ENCODE results near the gene ALK.

DNA sequence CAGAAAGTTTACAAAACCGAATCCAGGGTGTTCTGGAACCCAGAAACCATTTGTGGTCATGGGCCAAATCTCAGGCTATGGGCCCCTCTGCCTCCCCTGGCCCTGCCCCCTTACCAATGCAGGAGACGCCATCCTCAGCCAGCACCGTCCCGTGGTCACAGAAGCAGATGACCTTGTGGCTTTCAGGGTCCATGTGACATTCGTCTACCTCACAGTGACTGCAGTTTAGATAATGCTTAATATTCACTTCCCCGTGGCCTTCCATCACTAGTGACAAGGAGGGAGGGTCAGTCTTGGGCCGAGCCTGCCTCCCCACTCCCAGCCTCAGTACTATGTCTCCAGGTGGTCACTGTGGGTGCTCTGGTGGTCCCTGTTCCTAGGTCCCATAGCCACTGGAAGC is 694.6 kb downstream of the ALK start:
- TF ChIP-seq, protein P1, sequence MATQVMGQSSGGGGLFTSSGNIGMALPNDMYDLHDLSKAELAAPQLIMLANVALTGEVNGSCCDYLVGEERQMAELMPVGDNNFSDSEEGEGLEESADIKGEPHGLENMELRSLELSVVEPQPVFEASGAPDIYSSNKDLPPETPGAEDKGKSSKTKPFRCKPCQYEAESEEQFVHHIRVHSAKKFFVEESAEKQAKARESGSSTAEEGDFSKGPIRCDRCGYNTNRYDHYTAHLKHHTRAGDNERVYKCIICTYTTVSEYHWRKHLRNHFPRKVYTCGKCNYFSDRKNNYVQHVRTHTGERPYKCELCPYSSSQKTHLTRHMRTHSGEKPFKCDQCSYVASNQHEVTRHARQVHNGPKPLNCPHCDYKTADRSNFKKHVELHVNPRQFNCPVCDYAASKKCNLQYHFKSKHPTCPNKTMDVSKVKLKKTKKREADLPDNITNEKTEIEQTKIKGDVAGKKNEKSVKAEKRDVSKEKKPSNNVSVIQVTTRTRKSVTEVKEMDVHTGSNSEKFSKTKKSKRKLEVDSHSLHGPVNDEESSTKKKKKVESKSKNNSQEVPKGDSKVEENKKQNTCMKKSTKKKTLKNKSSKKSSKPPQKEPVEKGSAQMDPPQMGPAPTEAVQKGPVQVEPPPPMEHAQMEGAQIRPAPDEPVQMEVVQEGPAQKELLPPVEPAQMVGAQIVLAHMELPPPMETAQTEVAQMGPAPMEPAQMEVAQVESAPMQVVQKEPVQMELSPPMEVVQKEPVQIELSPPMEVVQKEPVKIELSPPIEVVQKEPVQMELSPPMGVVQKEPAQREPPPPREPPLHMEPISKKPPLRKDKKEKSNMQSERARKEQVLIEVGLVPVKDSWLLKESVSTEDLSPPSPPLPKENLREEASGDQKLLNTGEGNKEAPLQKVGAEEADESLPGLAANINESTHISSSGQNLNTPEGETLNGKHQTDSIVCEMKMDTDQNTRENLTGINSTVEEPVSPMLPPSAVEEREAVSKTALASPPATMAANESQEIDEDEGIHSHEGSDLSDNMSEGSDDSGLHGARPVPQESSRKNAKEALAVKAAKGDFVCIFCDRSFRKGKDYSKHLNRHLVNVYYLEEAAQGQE (tag by site-specific recombination; IDR thresholded peaks at IDR 0.05): no peak
- no peak for TF ChIP-seq YY1 (tag by site-specific recombination; IDR thresholded peaks at IDR 0.05)
- TF ChIP-seq, protein P2, sequence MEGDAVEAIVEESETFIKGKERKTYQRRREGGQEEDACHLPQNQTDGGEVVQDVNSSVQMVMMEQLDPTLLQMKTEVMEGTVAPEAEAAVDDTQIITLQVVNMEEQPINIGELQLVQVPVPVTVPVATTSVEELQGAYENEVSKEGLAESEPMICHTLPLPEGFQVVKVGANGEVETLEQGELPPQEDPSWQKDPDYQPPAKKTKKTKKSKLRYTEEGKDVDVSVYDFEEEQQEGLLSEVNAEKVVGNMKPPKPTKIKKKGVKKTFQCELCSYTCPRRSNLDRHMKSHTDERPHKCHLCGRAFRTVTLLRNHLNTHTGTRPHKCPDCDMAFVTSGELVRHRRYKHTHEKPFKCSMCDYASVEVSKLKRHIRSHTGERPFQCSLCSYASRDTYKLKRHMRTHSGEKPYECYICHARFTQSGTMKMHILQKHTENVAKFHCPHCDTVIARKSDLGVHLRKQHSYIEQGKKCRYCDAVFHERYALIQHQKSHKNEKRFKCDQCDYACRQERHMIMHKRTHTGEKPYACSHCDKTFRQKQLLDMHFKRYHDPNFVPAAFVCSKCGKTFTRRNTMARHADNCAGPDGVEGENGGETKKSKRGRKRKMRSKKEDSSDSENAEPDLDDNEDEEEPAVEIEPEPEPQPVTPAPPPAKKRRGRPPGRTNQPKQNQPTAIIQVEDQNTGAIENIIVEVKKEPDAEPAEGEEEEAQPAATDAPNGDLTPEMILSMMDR (tag by site-specific recombination; IDR thresholded peaks at IDR 0.05): no peak
- no peak for TF ChIP-seq ZNF404 (tag by site-specific recombination; IDR thresholded peaks at IDR 0.05)
- no peak for TF ChIP-seq ZNF548 (tag by site-specific recombination; IDR thresholded peaks at IDR 0.05)
- TF ChIP-seq ZNF792 (tag by site-specific recombination; IDR thresholded peaks at IDR 0.05): no peak
- TF ChIP-seq ZNF138 (tag by site-specific recombination; IDR thresholded peaks at IDR 0.05; ENCODE audit: borderline replicate concordance): no peak
- TF ChIP-seq ZNF514 (tag by site-specific recombination; IDR thresholded peaks at IDR 0.05): no peak
- no peak for TF ChIP-seq SETDB1 (IDR thresholded peaks at IDR 0.05; ENCODE audit: insufficient read length, low read length)
- TF ChIP-seq ZNF600 (tag by site-specific recombination; IDR thresholded peaks at IDR 0.05): no peak

All from HEK293 (cell line).